ENCODE data around the gene MND1.
"Not testable (repeated sequence)": the region's sequence is repeated elsewhere in the genome, so short reads cannot be mapped to it uniquely, and the experiment has no call there.

MND1 gene

GRCh38 chr4:153409924-153410501 lies 65.5 kb downstream of the MND1 start:
- TF ChIP-seq YY1 (IDR thresholded peaks at IDR 0.05; ENCODE audit: insufficient read depth, insufficient read length) (no peak), SUZ12 (IDR thresholded peaks at IDR 0.05; ENCODE audit: extremely low read depth, insufficient read depth, insufficient read length) (no peak), ZNF274 (IDR thresholded peaks at IDR 0.05; ENCODE audit: low read depth, low read length) (no peak)
- Histone ChIP-seq H3K4me1 (ENCODE audit: insufficient read depth, insufficient read length) (no peaks in the 10 kb centered on the region), H3K27me3 (ENCODE audit: insufficient read depth, insufficient read length) (no peaks in the 10 kb centered on the region), H3K4me3 (ENCODE audit: insufficient read length, low read depth) (no peak overlapping the region), H3K36me3 (ENCODE audit: insufficient read depth, insufficient read length, low read length) (no peaks in the 10 kb centered on the region), H3K9me3 (ENCODE audit: insufficient read depth, low read length) (no peaks in the 10 kb centered on the region), H3K9ac (ENCODE audit: insufficient read length, low read depth) (no peak overlapping the region)
- DNase-seq (ENCODE audit: low read depth, low spot score), result no peak

GRCh38 chr4:153413842-153414241 lies 69.4 kb downstream of the MND1 start:
- no peak overlapping the region for H3K4me3 ChIP-seq (ENCODE audit: insufficient read length, low read depth)
- peaks cover 4% of the 10 kb centered on the region for H3K36me3 ChIP-seq (ENCODE audit: insufficient read depth, insufficient read length, low read length)
- H3K4me1 ChIP-seq (ENCODE audit: insufficient read depth, insufficient read length), result no peaks in the 10 kb centered on the region
- DNase-seq (ENCODE audit: low read depth, low spot score), result peak; percentile 20
- no peak overlapping the region for H3K9ac ChIP-seq (ENCODE audit: insufficient read length, low read depth)
- H3K9me3 ChIP-seq (ENCODE audit: insufficient read depth, low read length), result no peaks in the 10 kb centered on the region
- H3K27me3 ChIP-seq (ENCODE audit: insufficient read depth, insufficient read length), result no peaks in the 10 kb centered on the region
- TF ChIP-seq SUZ12 (IDR thresholded peaks at IDR 0.05; ENCODE audit: extremely low read depth, insufficient read depth, insufficient read length) (no peak), YY1 (IDR thresholded peaks at IDR 0.05; ENCODE audit: insufficient read depth, insufficient read length) (no peak), ZNF274 (IDR thresholded peaks at IDR 0.05; ENCODE audit: low read depth, low read length) (no peak)

- not testable (repeated sequence) for H3K9me3 ChIP-seq (ENCODE audit: insufficient read depth, low read length); DNase-seq (ENCODE audit: low read depth, low spot score); H3K4me1 ChIP-seq (ENCODE audit: insufficient read depth, insufficient read length); H3K36me3 ChIP-seq (ENCODE audit: insufficient read depth, insufficient read length, low read length); H3K9ac ChIP-seq (ENCODE audit: insufficient read length, low read depth); H3K4me3 ChIP-seq (ENCODE audit: insufficient read length, low read depth); H3K27me3 ChIP-seq (ENCODE audit: insufficient read depth, insufficient read length)
Measured at GRCh38 chr4:153416456-153416855, 72.0 kb downstream of the MND1 start.

- TF ChIP-seq YY1 (IDR thresholded peaks at IDR 0.05; ENCODE audit: insufficient read depth, insufficient read length), result no peak
- no peak for TF ChIP-seq ZNF274 (IDR thresholded peaks at IDR 0.05; ENCODE audit: low read depth, low read length)
- no peak for TF ChIP-seq SUZ12 (IDR thresholded peaks at IDR 0.05; ENCODE audit: extremely low read depth, insufficient read depth, insufficient read length)
- no peak for DNase-seq (ENCODE audit: low read depth, low spot score)
- H3K4me3 ChIP-seq (ENCODE audit: insufficient read length, low read depth), result no peak overlapping the region
- H3K9ac ChIP-seq (ENCODE audit: insufficient read length, low read depth), result no peak overlapping the region
- H3K4me1 ChIP-seq (ENCODE audit: insufficient read depth, insufficient read length), result no peaks in the 10 kb centered on the region
- peaks cover 4% of the 10 kb centered on the region for H3K36me3 ChIP-seq (ENCODE audit: insufficient read depth, insufficient read length, low read length)
- no peaks in the 10 kb centered on the region for H3K9me3 ChIP-seq (ENCODE audit: insufficient read depth, low read length)
- no peaks in the 10 kb centered on the region for H3K27me3 ChIP-seq (ENCODE audit: insufficient read depth, insufficient read length)
Measured at GRCh38 chr4:153418121-153418520, 73.6 kb downstream of the MND1 start.

GRCh38 chr4:153418558-153418957 lies 74.1 kb downstream of the MND1 start:
- TF ChIP-seq YY1 (IDR thresholded peaks at IDR 0.05; ENCODE audit: insufficient read depth, insufficient read length) (no peak), ZNF274 (IDR thresholded peaks at IDR 0.05; ENCODE audit: low read depth, low read length) (no peak), SUZ12 (IDR thresholded peaks at IDR 0.05; ENCODE audit: extremely low read depth, insufficient read depth, insufficient read length) (no peak)
- H3K4me1 ChIP-seq (ENCODE audit: insufficient read depth, insufficient read length), result no peaks in the 10 kb centered on the region
- no peaks in the 10 kb centered on the region for H3K9me3 ChIP-seq (ENCODE audit: insufficient read depth, low read length)
- no peak overlapping the region for H3K9ac ChIP-seq (ENCODE audit: insufficient read length, low read depth)
- no peaks in the 10 kb centered on the region for H3K27me3 ChIP-seq (ENCODE audit: insufficient read depth, insufficient read length)
- H3K36me3 ChIP-seq (ENCODE audit: insufficient read depth, insufficient read length, low read length), result peaks cover 4% of the 10 kb centered on the region
- DNase-seq (ENCODE audit: low read depth, low spot score), result peak; percentile 33
- no peak overlapping the region for H3K4me3 ChIP-seq (ENCODE audit: insufficient read length, low read depth)

GRCh38 chr4:153419029-153419428 lies 74.5 kb downstream of the MND1 start:
- H3K27me3 ChIP-seq (ENCODE audit: insufficient read depth, insufficient read length), result no peaks in the 10 kb centered on the region
- no peak overlapping the region for H3K9ac ChIP-seq (ENCODE audit: insufficient read length, low read depth)
- H3K9me3 ChIP-seq (ENCODE audit: insufficient read depth, low read length), result no peaks in the 10 kb centered on the region
- H3K4me3 ChIP-seq (ENCODE audit: insufficient read length, low read depth), result no peak overlapping the region
- DNase-seq (ENCODE audit: low read depth, low spot score), result no peak
- H3K4me1 ChIP-seq (ENCODE audit: insufficient read depth, insufficient read length), result no peaks in the 10 kb centered on the region
- peaks cover 4% of the 10 kb centered on the region for H3K36me3 ChIP-seq (ENCODE audit: insufficient read depth, insufficient read length, low read length)
- TF ChIP-seq YY1 (IDR thresholded peaks at IDR 0.05; ENCODE audit: insufficient read depth, insufficient read length) (no peak), ZNF274 (IDR thresholded peaks at IDR 0.05; ENCODE audit: low read depth, low read length) (no peak), SUZ12 (IDR thresholded peaks at IDR 0.05; ENCODE audit: extremely low read depth, insufficient read depth, insufficient read length) (no peak)

GRCh38 chr4:153419673-153420278 lies 75.3 kb downstream of the MND1 start:
- Histone ChIP-seq H3K9ac (ENCODE audit: insufficient read length, low read depth) (no peak overlapping the region), H3K4me3 (ENCODE audit: insufficient read length, low read depth) (no peak overlapping the region), H3K4me1 (ENCODE audit: insufficient read depth, insufficient read length) (no peaks in the 10 kb centered on the region), H3K36me3 (ENCODE audit: insufficient read depth, insufficient read length, low read length) (peaks cover 4% of the 10 kb centered on the region), H3K9me3 (ENCODE audit: insufficient read depth, low read length) (no peaks in the 10 kb centered on the region), H3K27me3 (ENCODE audit: insufficient read depth, insufficient read length) (no peaks in the 10 kb centered on the region)
- no peak for TF ChIP-seq YY1 (IDR thresholded peaks at IDR 0.05; ENCODE audit: insufficient read depth, insufficient read length)
- TF ChIP-seq ZNF274 (IDR thresholded peaks at IDR 0.05; ENCODE audit: low read depth, low read length), result no peak
- TF ChIP-seq SUZ12 (IDR thresholded peaks at IDR 0.05; ENCODE audit: extremely low read depth, insufficient read depth, insufficient read length), result no peak
- DNase-seq (ENCODE audit: low read depth, low spot score), result no peak

Data from NT2/D1 (cell line).